Stomach (tissue), 9 donors: ENCODE measurements around the gene USB1. TPM values are rescaled to one million over a fixed set of nuclear protein-coding genes. Genes with fewer than 3 reads are reported as not detected.
"Not testable (repeated sequence)": the region's sequence is repeated elsewhere in the genome, so short reads cannot be mapped to it uniquely, and the experiment has no call there.

Experiments used
- DNase-seq, 2 donors: peaks; one replicate each; pipeline versions ENCODE4 v3.0.0 to v3.0.0-alpha.2; 2013 to 2019
- H3K27ac ChIP-seq, 5 donors: fragments of 200-600 bp in 4 of 5; sonication (generic) in 4 of 5; one replicate each; pipeline ENCODE4 v1.5.1; 2013 to 2019; ENCODE audit warnings: mild to moderate bottlenecking in 1 of 5, moderate library complexity in 1 of 5
- H3K27me3 ChIP-seq, 3 donors: fragments of 200-600 bp; sonication (generic); one replicate each; pipeline ENCODE4 v1.5.1; 2017 to 2019; ENCODE audit warnings: mixed run types in 1 of 3
- H3K36me3 ChIP-seq, 4 donors: fragments of 200-600 bp; sonication (generic); 1 replicate in 3 of 4; 2 replicates in 1 of 4; pipeline ENCODE4 v1.5.1; 2016 to 2019
- H3K4me1 ChIP-seq, 4 donors: fragments of 200-600 bp; sonication (generic); one replicate each; pipeline ENCODE4 v1.5.1; 2016 to 2019
- H3K4me3 ChIP-seq, 4 donors: fragments of 200-600 bp; sonication (generic) in 3 of 4; one replicate each; pipeline ENCODE4 v1.5.1; 2016 to 2019; ENCODE audit warnings: mild to moderate bottlenecking in 1 of 4
- H3K9me3 ChIP-seq, 4 donors: fragments of 200-600 bp; sonication (generic); one replicate each; pipeline ENCODE4 v1.5.1; 2016 to 2019
- CTCF ChIP-seq, 7 experiments: fragments of 450-650 bp in 4 of 7; fragments of 200-600 bp in 3 of 7; sonication (generic) in 3 of 7; IDR thresholded peaks; one replicate each; pipeline ENCODE4 v1.5.1; 2016 to 2019; ENCODE audit warnings: antibody characterized with exemption in 7 of 7, control low read depth in 2 of 7, mild to moderate bottlenecking in 1 of 7
- EP300 ChIP-seq: sonication (generic); formaldehyde crosslinking; IDR thresholded peaks from one replicate; pipeline ENCODE4 v1.6.1; 2017; ENCODE audit warnings: antibody characterized with exemption
- POLR2A ChIP-seq, 4 donors: fragments of 450-650 bp; IDR thresholded peaks; one replicate each; pipeline ENCODE4 v1.6.1; 2016; ENCODE audit warnings: antibody characterized with exemption in 4 of 4, control low read depth in 2 of 4, mild to moderate bottlenecking in 1 of 4, moderate library complexity in 1 of 4
- POLR2AphosphoS5 ChIP-seq, 3 donors: sonication (generic); formaldehyde crosslinking; IDR thresholded peaks; one replicate each; pipeline ENCODE4 v1.6.1; 2016; ENCODE audit warnings: antibody characterized with exemption in 3 of 3
- WGBS, 5 donors: extraction: QIAGEN DNeasy Blood & Tissue Kit in 3 of 5; methylation state at CpG; one replicate each; pipeline versions ENCODE4 v1.1.5 to v1.1.7; 2013 to 2018; 5-methylcytosine and 5-hydroxymethylcytosine counted together
- intact Hi-C: fragments of 100-400 bp; cut with DNase I; formaldehyde crosslinking; loops from one replicate; pipeline ENCODE4 v1.15.1; 2023; ENCODE audit warnings: low total_unique reads
- polyA plus RNA-seq, 3 donors: library from polyadenylated mRNA; stranded (reverse); fragments of 200-250 nt; gene quantifications; one replicate each; pipeline ENCODE4 v1.2.3, GENCODE V29; 2013
- total RNA-seq, 5 donors: library from RNA; depleted of rRNA; stranded (reverse); fragments of >200 nt; gene quantifications; one replicate each; pipeline versions ENCODE4 v1.1.0 to v1.2.3, GENCODE V29; 2014 to 2016
- donor health status: healthy with polysubstance abuse.
- donor health status: Bipolar disorder and iron deficiency.
- donor health status: healthy.

USB1 gene
- total and polyA plus RNA-seq, 8 donors = 4.1 to 54.0 (median 23.4) TPM

GRCh38 chr16:58002416-58002800 lies 1.2 kb downstream of the USB1 start:
- no peaks in the 10 kb centered on the region for H3K27me3 ChIP-seq
- no peak overlapping the region for H3K4me3 ChIP-seq
- peaks cover 6 to 37% (median 34%) of the 10 kb centered on the region in 4 donors for H3K36me3 ChIP-seq
- no peak overlapping the region for H3K27ac ChIP-seq
- peaks cover 25 to 51% (median 44%) of the 10 kb centered on the region in 4 donors for H3K4me1 ChIP-seq
- intact Hi-C loops = loop anchor here (10.0 kb wide), 1 partner anchor 248 kb away; no protein-coding TSS in a partner anchor
- H3K9me3 ChIP-seq = no peaks in the 10 kb centered on the region
- WGBS, 5 donors = 81 to 87% (median 82%) methylated on average over 9 of the region's 9 CpGs
- no peak for DNase-seq
- no peak for TF ChIP-seq EP300
- TF ChIP-seq POLR2A (IDR thresholded peaks at IDR 0.05) = no peak
- no peak for TF ChIP-seq POLR2AphosphoS5 (IDR thresholded peaks at IDR 0.05)
- TF ChIP-seq CTCF (IDR thresholded peaks at IDR 0.05) = no peak

GRCh38 chr16:58002936-58003335 lies 1.7 kb downstream of the USB1 start:
- H3K4me3 ChIP-seq = no peak overlapping the region
- peaks cover 25 to 47% (median 41%) of the 10 kb centered on the region in 4 donors for H3K4me1 ChIP-seq
- no peaks in the 10 kb centered on the region for H3K27me3 ChIP-seq
- intact Hi-C loops = loop anchor here (10.0 kb wide), 1 partner anchor 248 kb away; no protein-coding TSS in a partner anchor
- no peaks in the 10 kb centered on the region for H3K9me3 ChIP-seq
- H3K36me3 ChIP-seq = peaks cover 1 to 35% (median 28%) of the 10 kb centered on the region in 4 donors
- TF ChIP-seq EP300 (no peak), POLR2AphosphoS5 (IDR thresholded peaks at IDR 0.05) (no peak), CTCF (IDR thresholded peaks at IDR 0.05) (no peak), POLR2A (IDR thresholded peaks at IDR 0.05) (no peak)
- no peak for DNase-seq
- no peak overlapping the region for H3K27ac ChIP-seq
- 92 to 97% (median 94%) methylated on average over 5 of the region's 5 CpGs for WGBS, 5 donors

DNA sequence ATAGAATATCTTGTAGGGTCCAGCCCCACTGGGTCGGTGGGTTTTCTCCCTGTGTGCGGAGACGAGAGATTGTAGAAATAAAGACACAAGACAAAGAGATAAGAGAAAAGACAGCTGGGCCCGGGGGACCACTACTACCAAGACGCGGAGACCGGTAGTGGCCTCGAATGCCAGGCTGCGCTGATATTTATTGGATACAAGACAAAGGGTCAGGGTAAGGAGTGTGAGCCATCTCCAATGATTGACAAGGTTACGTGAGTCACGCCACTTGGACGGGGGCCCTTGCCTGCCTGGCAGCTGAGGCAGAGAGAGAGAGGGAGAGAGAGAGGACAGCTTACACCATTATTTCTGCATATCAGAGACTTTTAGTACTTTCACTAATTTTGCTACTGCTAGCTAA lies 3.5 kb downstream of the USB1 start:
- not testable (repeated sequence) for H3K27me3 ChIP-seq, H3K4me3 ChIP-seq, H3K9me3 ChIP-seq, H3K27ac ChIP-seq, DNase-seq
- intact Hi-C loops = loop anchor here (10.0 kb wide), 1 partner anchor 250 kb away; no protein-coding TSS in a partner anchor
- Histone ChIP-seq H3K4me1 (peaks cover 11 to 29% (median 23%) of the 10 kb centered on the region in 4 donors), H3K36me3 (peaks cover under 1 to 33% (median 27%) of the 10 kb centered on the region in 4 donors)
- WGBS, 5 donors = 82 to 90% (median 86%) methylated on average over 12 of the region's 12 CpGs

DNA sequence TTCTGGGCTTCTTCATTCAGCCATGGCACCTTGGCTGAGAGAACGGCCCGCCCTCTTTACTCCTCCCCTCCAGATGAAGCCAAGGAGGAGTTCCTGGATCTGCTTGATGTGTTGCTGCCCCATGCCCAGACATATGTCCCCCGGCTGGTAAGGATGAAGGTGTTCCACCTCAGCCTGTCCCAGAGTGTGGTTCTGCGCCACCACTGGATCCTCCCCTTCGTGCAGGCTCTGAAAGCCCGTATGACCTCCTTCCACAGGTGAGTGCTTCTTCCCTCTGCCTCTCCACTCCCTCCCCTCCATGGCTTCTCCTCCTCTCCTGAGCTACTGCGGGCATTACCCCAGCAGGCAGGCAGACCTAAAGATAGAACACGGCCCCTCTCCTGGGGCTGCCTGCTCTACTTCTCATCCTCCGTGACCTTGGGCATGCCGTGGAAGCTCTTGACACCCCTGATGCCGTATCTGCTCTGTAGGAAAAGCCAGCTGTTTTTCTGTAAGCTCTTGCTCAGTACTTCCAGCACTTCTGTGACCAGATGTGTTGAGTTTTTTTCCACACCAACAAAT lies 8.7 kb downstream of the USB1 start:
- intact Hi-C loops = loop anchor here (5.0 to 10.0 kb wide), 2 partner anchors 112 to 255 kb away; no protein-coding TSS in a partner anchor
- H3K27ac ChIP-seq = no peak overlapping the region

More for the DNA sequence above, 8.7 kb downstream of the USB1 start:
- peaks cover 30 to 59% (median 57%) of the 10 kb centered on the region in 4 donors for H3K36me3 ChIP-seq
- H3K4me1 ChIP-seq = peaks cover 2 to 3% (median 2%) of the 10 kb centered on the region in 4 donors
- TF ChIP-seq EP300 (no peak), POLR2A (IDR thresholded peaks at IDR 0.05) (no peak), CTCF (IDR thresholded peaks at IDR 0.05) (no peak), POLR2AphosphoS5 (IDR thresholded peaks at IDR 0.05) (no peak)
- H3K4me3 ChIP-seq = no peak overlapping the region
- no peaks in the 10 kb centered on the region for H3K9me3 ChIP-seq
- WGBS, 5 donors = 92 to 95% (median 94%) methylated on average over 11 of the region's 11 CpGs
- no peaks in the 10 kb centered on the region for H3K27me3 ChIP-seq
- no peak for DNase-seq
